ES-I3 (cell line): ENCODE results near the gene RFK.

ENCODE experiments used
- H3K36me3 ChIP-seq: 2 replicates; pipeline ENCODE4 v1.6.1; 2013; ENCODE audit warnings: mild to moderate bottlenecking, low read length, control low read depth, moderate library complexity; ENCODE audit not compliant: insufficient read depth
- H3K4me1 ChIP-seq: 2 replicates; pipeline ENCODE4 v1.6.1; 2013; ENCODE audit warnings: mild to moderate bottlenecking, control low read depth, low read length; ENCODE audit not compliant: insufficient read depth
- H3K9ac ChIP-seq: 2 replicates; pipeline ENCODE4 v1.6.1; 2013; ENCODE audit warnings: low read depth, mild to moderate bottlenecking, low read length, moderate library complexity
- H3K9me3 ChIP-seq: 2 replicates; pipeline ENCODE4 v1.6.1; 2013; ENCODE audit warnings: mild to moderate bottlenecking, low read length, moderate library complexity; ENCODE audit not compliant: control insufficient read depth, insufficient read depth

The RFK gene

GRCh38 chr9:76400534-76401096 is 6.4 kb upstream of the RFK start:
- H3K36me3 ChIP-seq = no peaks in the 10 kb centered on the region
- no peak overlapping the region for H3K9ac ChIP-seq
- H3K4me1 ChIP-seq = peaks cover 6% of the 10 kb centered on the region; the same call in 1 of the 2 replicates
- H3K9me3 ChIP-seq = no peaks in the 10 kb centered on the region

GRCh38 chr9:76399856-76400255 is 5.6 kb upstream of the RFK start:
- no peaks in the 10 kb centered on the region for H3K36me3 ChIP-seq
- no peak overlapping the region for H3K9ac ChIP-seq
- no peaks in the 10 kb centered on the region for H3K9me3 ChIP-seq
- H3K4me1 ChIP-seq = peaks cover 6% of the 10 kb centered on the region; the same call in 1 of the 2 replicates

- Histone ChIP-seq H3K4me1 (peaks cover 6% of the 10 kb centered on the region; the same call in 1 of the 2 replicates), H3K36me3 (no peaks in the 10 kb centered on the region), H3K9me3 (no peaks in the 10 kb centered on the region), H3K9ac (no peak overlapping the region)
Measured at GRCh38 chr9:76396597-76396996, 2.4 kb upstream of the RFK start.

- Histone ChIP-seq H3K36me3 (no peaks in the 10 kb centered on the region), H3K9ac (no peak overlapping the region), H3K4me1 (peaks cover 6% of the 10 kb centered on the region; the same call in 1 of the 2 replicates), H3K9me3 (no peaks in the 10 kb centered on the region)
Measured at GRCh38 chr9:76396144-76396543, 1.9 kb upstream of the RFK start.

GRCh38 chr9:76395381-76395780 is 1.2 kb upstream of the RFK start:
- Histone ChIP-seq H3K9ac (peak overlapping the region; percentile 98; the same call in 1 of the 2 replicates), H3K4me1 (peaks cover 2% of the 10 kb centered on the region; the same call in 1 of the 2 replicates), H3K36me3 (no peaks in the 10 kb centered on the region), H3K9me3 (no peaks in the 10 kb centered on the region)

GRCh38 chr9:76394960-76395252 is 680 bp upstream of the RFK start:
- Histone ChIP-seq H3K36me3 (no peaks in the 10 kb centered on the region), H3K4me1 (no peaks in the 10 kb centered on the region), H3K9me3 (no peaks in the 10 kb centered on the region), H3K9ac (peak overlapping the region; percentile 98)

- Histone ChIP-seq H3K9ac (no peak overlapping the region), H3K9me3 (no peaks in the 10 kb centered on the region), H3K36me3 (no peaks in the 10 kb centered on the region), H3K4me1 (no peaks in the 10 kb centered on the region)
Measured at GRCh38 chr9:76390656-76391055, 3.6 kb downstream of the RFK start.

- Histone ChIP-seq H3K9ac (no peak overlapping the region), H3K36me3 (peaks cover 3% of the 10 kb centered on the region; the same call in 1 of the 2 replicates), H3K9me3 (no peaks in the 10 kb centered on the region; the same call in 1 of the 2 replicates), H3K4me1 (peaks cover 7% of the 10 kb centered on the region; the same call in 1 of the 2 replicates)
Measured at GRCh38 chr9:76379494-76379893, 14.7 kb downstream of the RFK start.

- peaks cover 3% of the 10 kb centered on the region; the same call in 1 of the 2 replicates for H3K36me3 ChIP-seq
- H3K9me3 ChIP-seq = no peaks in the 10 kb centered on the region
- peaks cover 8% of the 10 kb centered on the region; the same call in 1 of the 2 replicates for H3K4me1 ChIP-seq
- no peak overlapping the region for H3K9ac ChIP-seq
Measured at GRCh38 chr9:76378367-76379073, 15.7 kb downstream of the RFK start.

- peaks cover under 1% of the 10 kb centered on the region; the same call in 1 of the 2 replicates for H3K36me3 ChIP-seq
- H3K4me1 ChIP-seq = peaks cover 11% of the 10 kb centered on the region; the same call in 1 of the 2 replicates
- H3K9ac ChIP-seq = no peak overlapping the region
- no peaks in the 10 kb centered on the region for H3K9me3 ChIP-seq
Measured at GRCh38 chr9:76377791-76378190, 16.4 kb downstream of the RFK start.

- no peaks in the 10 kb centered on the region for H3K36me3 ChIP-seq
- H3K9ac ChIP-seq = no peak overlapping the region
- H3K9me3 ChIP-seq = no peaks in the 10 kb centered on the region
- peaks cover 11% of the 10 kb centered on the region; the same call in 1 of the 2 replicates for H3K4me1 ChIP-seq
Measured at GRCh38 chr9:76374783-76375559, 19.3 kb downstream of the RFK start.

GRCh38 chr9:76373784-76374474 is 20.3 kb downstream of the RFK start:
- no peak overlapping the region for H3K9ac ChIP-seq
- H3K36me3 ChIP-seq = no peaks in the 10 kb centered on the region
- no peaks in the 10 kb centered on the region for H3K9me3 ChIP-seq
- peaks cover 11% of the 10 kb centered on the region; the same call in 1 of the 2 replicates for H3K4me1 ChIP-seq

GRCh38 chr9:76373173-76373783 is 20.9 kb downstream of the RFK start:
- Histone ChIP-seq H3K9me3 (no peaks in the 10 kb centered on the region), H3K4me1 (peaks cover 11% of the 10 kb centered on the region; the same call in 1 of the 2 replicates), H3K9ac (no peak overlapping the region), H3K36me3 (no peaks in the 10 kb centered on the region)

GRCh38 chr9:76372336-76372735 is 21.9 kb downstream of the RFK start:
- no peaks in the 10 kb centered on the region for H3K36me3 ChIP-seq
- H3K9me3 ChIP-seq = no peaks in the 10 kb centered on the region
- peaks cover 10% of the 10 kb centered on the region; the same call in 1 of the 2 replicates for H3K4me1 ChIP-seq
- no peak overlapping the region for H3K9ac ChIP-seq
